GM21786 (cell line): Measurements from ENCODE around the gene FAM3B.
"Not testable (repeated sequence)": the region's sequence is repeated elsewhere in the genome, so short reads cannot be mapped to it uniquely, and the experiment has no call there.

Experiments
- ATAC-seq: cut with Tn5 transposase; IDR thresholded peaks from one replicate; pipeline ENCODE4 v1.9.1; 2021; ENCODE audit not compliant: unreplicated experiment

The FAM3B gene

GRCh38 chr21:41316200-41317062, at the start of gene FAM3B:
TSS of gene FAM3B (plus strand) at chr21:41316801. CDS start at chr21:41316880, 79 bp downstream.
- ATAC-seq = no peak

- ATAC-seq = no peak
Observed at GRCh38 chr21:41267346-41267745, 49.3 kb upstream of the FAM3B start.

GRCh38 chr21:41269535-41269934, 47.1 kb upstream of the FAM3B start:
- no peak for ATAC-seq

GRCh38 chr21:41277196-41277595, 39.4 kb upstream of the FAM3B start:
- no peak for ATAC-seq

- no peak for ATAC-seq
Observed at GRCh38 chr21:41277846-41278245, 38.8 kb upstream of the FAM3B start.

GRCh38 chr21:41280115-41280919, 36.3 kb upstream of the FAM3B start:
- no peak for ATAC-seq

GRCh38 chr21:41282412-41282811, 34.2 kb upstream of the FAM3B start:
- no peak for ATAC-seq

- ATAC-seq = no peak
Observed at GRCh38 chr21:41283211-41283818, 33.3 kb upstream of the FAM3B start.

GRCh38 chr21:41289431-41289830, 27.2 kb upstream of the FAM3B start:
- no peak for ATAC-seq

GRCh38 chr21:41290106-41290799, 26.3 kb upstream of the FAM3B start:
- ATAC-seq = no peak

GRCh38 chr21:41294548-41295231, 21.9 kb upstream of the FAM3B start:
- no peak for ATAC-seq

GRCh38 chr21:41295721-41296254, 20.8 kb upstream of the FAM3B start:
- no peak for ATAC-seq

GRCh38 chr21:41302976-41303375, 13.6 kb upstream of the FAM3B start:
- ATAC-seq = no peak

- ATAC-seq = no peak
Observed at GRCh38 chr21:41304068-41304720, 12.4 kb upstream of the FAM3B start.

GRCh38 chr21:41307219-41307618, 9.4 kb upstream of the FAM3B start:
- no peak for ATAC-seq

- not testable (repeated sequence) for ATAC-seq
Observed at GRCh38 chr21:41313285-41314164, 3.1 kb upstream of the FAM3B start.

GRCh38 chr21:41315726-41316125, 875 bp upstream of the FAM3B start:
- ATAC-seq = no peak

GRCh38 chr21:41317063-41317392, 427 bp downstream of the FAM3B start:
- ATAC-seq = no peak

GRCh38 chr21:41317458-41317857, 857 bp downstream of the FAM3B start:
- no peak for ATAC-seq
